HepG2 (cell line): Measurements from ENCODE around the gene RHOD. TPM values are rescaled to one million over a fixed set of nuclear protein-coding genes. Genes with fewer than 3 reads are reported as not detected.
A peak's percentile ranks its signal among the peaks of the same experiment; 100 is the strongest.

Experiments used
- AGO1 ChIP-seq: fragments of 200-400 bp; formaldehyde crosslinking; IDR thresholded peaks from 2 replicates; pipeline ENCODE4 v1.6.1; 2017; ENCODE audit warnings: mild to moderate bottlenecking, low read depth, low read length, moderate library complexity; ENCODE audit not compliant: poor library complexity, severe bottlenecking
- ARID2 ChIP-seq: sonication (generic); formaldehyde crosslinking; IDR thresholded peaks from 2 replicates; pipeline ENCODE4 v1.8.1; 2022; ENCODE audit warnings: mild to moderate bottlenecking, missing genetic modification reagents, borderline replicate concordance
- BORCS8-MEF2B ChIP-seq: sonication (generic); formaldehyde crosslinking; IDR thresholded peaks from 2 replicates; pipeline ENCODE4 v1.8.0; 2022; ENCODE audit warnings: mild to moderate bottlenecking, missing genetic modification reagents
- CEBPZ ChIP-seq: IDR thresholded peaks from 2 replicates; pipeline ENCODE4 v1.6.1; 2012; ENCODE audit warnings: low read length, improper control_type of control experiment
- GLMP ChIP-seq: sonication (generic); formaldehyde crosslinking; IDR thresholded peaks from 2 replicates; pipeline ENCODE4 v1.9.0; 2021; ENCODE audit warnings: missing genetic modification reagents, mild to moderate bottlenecking, borderline replicate concordance
- KDM3A ChIP-seq: IDR thresholded peaks from 2 replicates; pipeline ENCODE4 v1.6.1; 2018; ENCODE audit warnings: low read depth, missing compliant biosample characterization
- MZF1 ChIP-seq: sonication (generic); formaldehyde crosslinking; IDR thresholded peaks from 2 replicates; pipeline ENCODE4 v1.8.1; 2023; ENCODE audit warnings: mild to moderate bottlenecking, missing genetic modification reagents, borderline replicate concordance
- RBAK ChIP-seq: sonication (generic); formaldehyde crosslinking; IDR thresholded peaks from 2 replicates; pipeline ENCODE4 v1.5.1; 2020; ENCODE audit warnings: mild to moderate bottlenecking, missing genetic modification reagents
- SALL1 ChIP-seq: sonication (generic); formaldehyde crosslinking; IDR thresholded peaks from 2 replicates; pipeline ENCODE4 v1.8.0; 2022; ENCODE audit warnings: mild to moderate bottlenecking, missing genetic modification reagents
- TARDBP ChIP-seq: sonication (generic); formaldehyde crosslinking; IDR thresholded peaks from 2 replicates; pipeline ENCODE4 v1.8.0; 2022; ENCODE audit warnings: mild to moderate bottlenecking, missing genetic modification reagents
- YEATS4 ChIP-seq: sonication (generic); formaldehyde crosslinking; IDR thresholded peaks from 2 replicates; pipeline ENCODE4 v1.4.0; 2020; ENCODE audit warnings: missing genetic modification reagents, borderline replicate concordance
- ZEB1 ChIP-seq: IDR thresholded peaks from 2 replicates; pipeline ENCODE4 v1.6.1; 2012; ENCODE audit warnings: mild to moderate bottlenecking, low read depth, inconsistent platforms; ENCODE audit not compliant: insufficient replicate concordance
- ZFP90 ChIP-seq: sonication (generic); formaldehyde crosslinking; IDR thresholded peaks from 2 replicates; pipeline ENCODE4 v1.8.0; 2022; ENCODE audit warnings: missing genetic modification reagents, mild to moderate bottlenecking, inconsistent platforms, borderline replicate concordance
- ZNF563 ChIP-seq: sonication (generic); formaldehyde crosslinking; IDR thresholded peaks from 2 replicates; pipeline ENCODE4 v1.8.0; 2022; ENCODE audit warnings: mild to moderate bottlenecking, moderate library complexity, missing genetic modification reagents
- ZNF652 ChIP-seq: IDR thresholded peaks from 2 replicates; pipeline ENCODE4 v1.6.1; 2016; ENCODE audit warnings: low read depth, borderline replicate concordance
- ZNF687 ChIP-seq: sonication (generic); formaldehyde crosslinking; IDR thresholded peaks from 2 replicates; pipeline ENCODE4 v1.5.1; 2020; ENCODE audit warnings: mild to moderate bottlenecking, missing genetic modification reagents, moderate library complexity
- ZNF879 ChIP-seq: sonication (generic); formaldehyde crosslinking; IDR thresholded peaks from 2 replicates; pipeline ENCODE4 v1.8.1; 2023; ENCODE audit warnings: missing genetic modification reagents
- ZSCAN21 ChIP-seq: sonication (generic); formaldehyde crosslinking; IDR thresholded peaks from 2 replicates; pipeline ENCODE4 v1.8.0; 2022; ENCODE audit warnings: mild to moderate bottlenecking, missing genetic modification reagents, moderate library complexity, borderline replicate concordance
- polyA plus RNA-seq, 8 experiments: library from polyadenylated mRNA; depleted of rRNA in 3 of 8; stranded (reverse) in 7 of 8; unstranded in 1 of 8; fragments of >200 nt; fragmentation: Illumina TruSeq in 4 of 8; extraction: Trizol in 4 of 8; gene quantifications; 2 replicates each; pipeline versions ENCODE4 v1.2.1 to v1.2.3, GENCODE V29; 2011 to 2016; ENCODE audit warnings: low read depth in 4 of 8, missing spikeins in 1 of 8, mixed read lengths in 1 of 8; ENCODE audit not compliant: insufficient read depth in 1 of 8
- total RNA-seq, 5 experiments: library from RNA; depleted of rRNA; stranded (reverse); fragments of >200 nt; fragmentation: Illumina TruSeq; extraction: Trizol; gene quantifications; 2 replicates each; pipeline ENCODE4 v1.2.3, GENCODE V29; 2016; ENCODE audit warnings: low read depth in 1 of 5

The RHOD gene
- total and polyA plus RNA-seq, 2 of the 13 experiments (the other 11 are each of a cell fraction or from before 2014, with no cell fraction given): 0.27 to 0.98 TPM

DNA sequence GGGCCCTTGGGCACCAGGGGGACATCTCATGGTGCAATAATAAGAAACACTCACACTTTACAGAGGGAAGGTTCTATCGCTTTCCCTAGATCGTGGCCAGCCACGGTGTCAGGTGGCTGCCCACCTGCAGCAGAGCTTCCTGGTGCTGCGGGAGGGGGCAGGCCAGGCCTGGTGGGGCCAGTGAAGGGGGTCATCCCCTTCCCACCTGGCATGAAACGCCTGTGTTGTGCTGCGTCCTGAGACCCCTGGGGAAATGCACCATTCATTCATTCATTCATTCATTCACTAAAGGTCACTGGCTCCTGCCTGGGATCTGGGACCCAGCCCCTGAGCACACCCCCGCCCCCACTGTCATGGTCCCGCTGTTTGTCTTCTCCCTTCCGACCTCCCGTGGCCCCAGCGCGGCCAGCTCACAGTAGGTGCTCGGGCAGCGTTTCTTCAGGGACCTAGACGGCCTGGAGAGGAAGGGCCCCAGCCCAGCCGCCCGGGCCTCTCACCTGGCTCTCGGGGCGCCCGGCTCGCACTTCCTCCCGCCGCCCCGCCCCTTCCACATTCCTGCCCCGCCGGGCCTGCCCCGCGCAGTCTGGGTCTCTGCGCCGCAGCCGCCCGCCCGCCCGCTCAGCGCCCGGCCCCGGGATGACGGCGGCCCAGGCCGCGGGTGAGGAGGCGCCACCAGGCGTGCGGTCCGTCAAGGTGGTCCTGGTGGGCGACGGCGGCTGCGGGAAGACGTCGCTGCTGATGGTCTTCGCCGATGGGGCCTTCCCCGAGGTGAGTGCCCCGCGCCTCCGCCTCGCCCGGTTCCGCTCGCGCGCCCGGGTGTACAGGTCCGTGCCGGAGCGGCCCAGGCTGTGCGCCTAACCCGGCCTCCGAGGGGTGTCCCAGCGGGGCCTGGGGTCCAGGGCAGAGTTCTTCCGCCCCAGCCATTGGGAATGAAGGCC lies at the start of gene RHOD (continued):
- TF ChIP-seq ZEB1 (peak; percentile 18), ARID2 (CRISPR knock-in tag) (no peak), ZNF687 (CRISPR knock-in tag) (peak; percentile 77), ZSCAN21 (CRISPR knock-in tag) (peak; percentile 75; the same call in 1 of the 2 replicates), BORCS8-MEF2B (peak; percentile 31; the same call in 1 of the 2 replicates), AGO1 (no peak), TARDBP (CRISPR knock-in tag) (no peak), KDM3A (CRISPR knock-in tag) (no peak), ZFP90 (peak; percentile 34; the same call in 1 of the 2 replicates), GLMP (CRISPR knock-in tag) (no peak), MZF1 (CRISPR knock-in tag) (no peak), RBAK (CRISPR knock-in tag) (no peak), SALL1 (CRISPR knock-in tag) (peak; percentile 25), ZNF652 (no peak), ZNF879 (CRISPR knock-in tag) (no peak), CEBPZ (no peak), ZNF563 (CRISPR knock-in tag) (peak; percentile 79; the same call in 1 of the 2 replicates), YEATS4 (peak; percentile 56; the same call in 1 of the 2 replicates)
